Effector memory CD4-positive, alpha-beta T cell (primary cell): ENCODE measurements around the gene CDH12.

Experiments
- DNase-seq, 3 donors: peaks; one replicate each; pipeline ENCODE4 v3.0.0-alpha.2; 2020
- H3K27ac ChIP-seq: 2 replicates; pipeline ENCODE4 v1.7.0; 2013; ENCODE audit warnings: mild to moderate bottlenecking, low read length, moderate library complexity; ENCODE audit not compliant: insufficient read depth, poor library complexity, severe bottlenecking
- H3K27me3 ChIP-seq: replicated peaks from 2 replicates; pipeline ENCODE4 v1.7.0; 2013; ENCODE audit warnings: mild to moderate bottlenecking, low read length; ENCODE audit not compliant: insufficient read depth, control insufficient read depth, poor library complexity, severe bottlenecking
- H3K36me3 ChIP-seq: 2 replicates; pipeline ENCODE4 v1.7.0; 2013; ENCODE audit warnings: mild to moderate bottlenecking, low read length, moderate library complexity; ENCODE audit not compliant: control insufficient read depth, insufficient read depth
- H3K4me1 ChIP-seq: 2 replicates; pipeline ENCODE4 v1.7.0; 2013; ENCODE audit warnings: low read length, mild to moderate bottlenecking; ENCODE audit not compliant: control insufficient read depth, insufficient read depth, poor library complexity, severe bottlenecking
- H3K4me3 ChIP-seq: 2 replicates; pipeline ENCODE4 v1.7.0; 2013; ENCODE audit warnings: low read length, low read depth, mild to moderate bottlenecking; ENCODE audit not compliant: insufficient read depth, poor library complexity, severe bottlenecking
- H3K9me3 ChIP-seq: 2 replicates; pipeline ENCODE4 v1.7.0; 2013; ENCODE audit warnings: mild to moderate bottlenecking, low read length, moderate library complexity; ENCODE audit not compliant: control insufficient read depth

The CDH12 gene

DNA sequence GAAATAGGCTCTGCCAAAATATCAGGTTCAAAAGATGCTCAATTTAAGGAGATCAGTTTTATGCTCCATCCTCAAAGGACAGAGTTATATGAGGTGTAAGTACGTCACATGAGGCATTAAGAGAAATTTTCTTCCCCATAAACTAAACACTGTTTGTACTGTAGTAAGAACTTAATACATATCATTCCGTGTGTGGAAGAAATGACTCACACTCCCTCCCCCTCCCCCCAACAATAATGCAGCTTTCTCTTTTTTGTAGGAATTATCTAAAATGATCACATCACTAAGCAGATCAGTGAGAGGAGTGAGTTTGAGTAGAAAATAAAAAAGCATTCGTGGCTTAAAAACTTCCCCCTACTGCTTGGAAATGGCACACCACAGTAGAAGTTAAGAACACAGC lies 2.2 kb downstream of the CDH12 start:
- Histone ChIP-seq H3K27me3 (no peaks in the 10 kb centered on the region), H3K4me3 (no peak overlapping the region), H3K36me3 (no peaks in the 10 kb centered on the region), H3K27ac (no peak overlapping the region), H3K4me1 (no peaks in the 10 kb centered on the region), H3K9me3 (no peaks in the 10 kb centered on the region)
- DNase-seq = no peak

DNA sequence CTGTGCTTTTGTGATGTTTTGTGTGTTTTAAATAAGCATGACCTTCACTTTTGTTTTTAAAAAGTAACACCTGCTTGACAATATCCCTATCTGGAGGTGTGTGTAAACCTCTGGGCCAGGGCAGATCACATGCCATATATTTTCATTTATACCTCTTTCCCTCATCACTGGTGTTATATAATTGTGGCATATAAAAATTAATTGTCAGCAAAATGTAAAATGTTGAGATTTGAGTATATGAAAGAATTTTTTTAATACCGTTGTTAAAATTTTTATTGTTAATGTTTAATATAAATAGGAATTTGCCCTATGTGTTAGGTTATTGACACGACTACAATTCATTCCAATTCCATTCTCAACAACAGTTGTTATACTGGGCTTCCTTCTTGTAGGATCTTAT lies 6.5 kb downstream of the CDH12 start:
- H3K36me3 ChIP-seq = no peaks in the 10 kb centered on the region

DNA sequence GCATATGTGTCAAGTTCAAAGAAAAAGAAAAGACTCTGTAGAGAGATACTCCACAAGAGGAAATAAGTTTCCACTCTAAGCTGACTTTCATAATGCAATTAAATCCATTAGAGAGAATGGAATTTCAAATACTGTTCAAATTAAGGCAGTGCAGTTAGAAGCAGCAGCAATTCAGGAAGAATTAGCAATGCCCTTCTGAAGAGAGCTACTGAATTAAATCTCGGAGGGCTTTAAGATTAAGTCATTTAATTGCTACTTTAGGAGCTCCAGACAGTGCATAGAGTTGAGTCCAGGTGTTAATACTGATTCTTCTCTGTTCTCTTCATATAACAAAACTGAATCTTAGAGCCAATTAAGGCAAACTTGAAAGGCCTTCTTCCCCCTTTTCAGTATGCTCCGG lies 8.5 kb downstream of the CDH12 start:
- H3K4me1 ChIP-seq = no peaks in the 10 kb centered on the region
- no peaks in the 10 kb centered on the region for H3K27me3 ChIP-seq
- DNase-seq = no peak
- H3K27ac ChIP-seq = no peak overlapping the region
- no peak overlapping the region for H3K4me3 ChIP-seq
- no peaks in the 10 kb centered on the region for H3K36me3 ChIP-seq
- no peaks in the 10 kb centered on the region for H3K9me3 ChIP-seq

More for the DNA sequence above, 6.5 kb downstream of the CDH12 start:
- Histone ChIP-seq H3K4me1 (no peaks in the 10 kb centered on the region), H3K27ac (no peak overlapping the region), H3K27me3 (no peaks in the 10 kb centered on the region), H3K9me3 (no peaks in the 10 kb centered on the region), H3K4me3 (no peak overlapping the region)
- DNase-seq = no peak

DNA sequence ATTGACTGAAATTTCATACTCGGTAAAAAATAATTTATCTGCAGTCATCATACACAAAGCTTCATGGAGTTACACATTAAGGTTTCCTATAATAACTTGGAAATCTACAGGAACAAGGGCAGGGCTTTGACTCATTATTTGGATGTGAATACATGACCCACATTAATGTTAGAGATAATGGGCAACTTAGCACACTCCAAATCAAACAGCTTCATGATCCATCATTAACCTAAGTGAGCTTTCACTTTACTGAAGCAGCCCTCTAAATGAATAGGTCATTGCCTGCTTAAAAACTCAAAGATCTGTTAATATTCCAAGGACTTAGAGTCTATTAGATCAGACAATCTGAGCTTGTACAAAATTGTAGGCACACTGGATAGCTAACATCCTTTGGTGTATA lies 9.0 kb downstream of the CDH12 start:
- H3K27ac ChIP-seq = no peak overlapping the region
- no peak overlapping the region for H3K4me3 ChIP-seq
- H3K4me1 ChIP-seq = no peaks in the 10 kb centered on the region
- H3K36me3 ChIP-seq = no peaks in the 10 kb centered on the region
- no peak for DNase-seq
- H3K27me3 ChIP-seq = no peaks in the 10 kb centered on the region
- H3K9me3 ChIP-seq = no peaks in the 10 kb centered on the region

DNA sequence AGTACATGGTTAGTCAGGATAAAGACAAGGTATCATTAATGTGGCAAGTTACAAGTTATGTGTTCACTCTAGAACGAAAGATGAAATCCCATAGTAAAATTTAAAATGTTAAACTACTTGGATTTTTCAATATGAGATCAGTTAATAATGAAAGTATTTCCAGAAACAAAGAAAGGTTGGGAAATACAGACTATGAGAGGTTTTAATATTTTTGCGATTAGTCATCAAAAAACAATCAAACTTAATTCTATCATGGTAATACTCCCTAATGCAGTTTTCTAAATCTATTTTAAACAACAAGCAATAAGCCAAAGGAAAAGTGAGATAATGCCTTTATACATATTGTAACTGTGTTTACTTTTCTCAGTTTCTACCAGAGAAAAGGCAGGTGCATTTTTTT lies 10.6 kb downstream of the CDH12 start:
- no peak for DNase-seq

DNA sequence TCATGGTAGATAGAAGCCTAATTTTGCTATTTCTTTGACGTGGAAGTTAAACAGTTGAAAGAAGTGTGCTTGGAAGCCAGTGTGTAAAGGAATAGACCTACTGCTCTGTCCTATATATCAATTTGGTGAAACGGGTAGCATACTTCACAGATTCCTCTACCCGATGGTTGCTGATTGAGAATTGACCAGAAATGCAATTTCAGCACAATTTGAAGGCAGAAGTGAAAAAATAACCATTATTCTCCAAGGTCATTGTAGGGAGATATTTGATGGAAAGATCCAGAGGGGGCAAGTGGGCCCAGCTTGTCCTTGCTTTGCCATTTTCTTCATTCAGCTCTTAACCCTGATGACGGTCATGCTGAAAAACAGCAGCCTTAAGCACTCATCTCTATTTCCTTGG lies 15.3 kb downstream of the CDH12 start:
- H3K4me1 ChIP-seq = no peaks in the 10 kb centered on the region
- no peak for DNase-seq
- no peak overlapping the region for H3K27ac ChIP-seq
- no peaks in the 10 kb centered on the region for H3K36me3 ChIP-seq
- no peaks in the 10 kb centered on the region for H3K27me3 ChIP-seq
- H3K4me3 ChIP-seq = no peak overlapping the region
- H3K9me3 ChIP-seq = no peaks in the 10 kb centered on the region

More for the DNA sequence above, 10.6 kb downstream of the CDH12 start:
- Histone ChIP-seq H3K36me3 (no peaks in the 10 kb centered on the region), H3K27ac (no peak overlapping the region), H3K9me3 (no peaks in the 10 kb centered on the region), H3K4me3 (no peak overlapping the region), H3K27me3 (no peaks in the 10 kb centered on the region), H3K4me1 (no peaks in the 10 kb centered on the region)

DNA sequence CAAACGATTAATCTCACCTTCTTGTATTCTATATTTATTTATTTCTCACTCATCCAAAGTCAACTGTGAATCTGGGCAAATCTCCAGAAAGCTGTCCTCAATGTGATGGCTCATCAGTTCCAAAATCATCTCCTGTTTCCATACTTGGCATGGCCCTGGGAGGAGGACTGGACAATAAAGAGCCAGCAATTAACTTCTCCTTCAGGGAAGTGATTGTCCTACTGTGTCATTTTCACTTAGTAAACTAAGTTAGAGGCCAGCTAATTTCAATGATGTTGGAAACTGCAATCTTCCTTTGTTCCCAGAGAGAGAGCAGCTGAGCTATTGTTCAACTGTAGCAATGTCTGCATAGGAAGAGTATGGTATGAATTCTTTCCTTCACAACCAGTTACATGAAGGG lies 17.5 kb downstream of the CDH12 start:
- DNase-seq = no peak
- no peaks in the 10 kb centered on the region for H3K27me3 ChIP-seq
- no peak overlapping the region for H3K4me3 ChIP-seq
- no peak overlapping the region for H3K27ac ChIP-seq
- H3K9me3 ChIP-seq = no peaks in the 10 kb centered on the region
- H3K36me3 ChIP-seq = no peaks in the 10 kb centered on the region
- no peaks in the 10 kb centered on the region for H3K4me1 ChIP-seq

DNA sequence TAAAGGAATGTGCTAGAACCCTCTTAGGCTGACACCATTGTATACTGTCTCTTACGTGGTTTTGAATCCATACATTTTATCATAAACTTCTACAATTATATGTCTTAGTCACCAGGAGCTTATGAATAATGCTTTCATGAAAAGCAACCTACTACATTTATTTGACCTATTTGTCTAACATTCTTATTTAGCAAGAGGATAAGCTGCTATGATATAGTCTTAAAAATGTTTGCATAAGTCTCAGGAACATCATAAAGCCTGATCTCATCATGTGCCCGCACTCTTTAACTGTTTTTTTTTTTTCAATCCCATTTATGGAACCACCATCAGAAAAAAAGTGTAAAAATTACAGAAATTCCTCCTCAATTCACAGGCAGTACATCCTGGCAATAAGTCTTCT lies 59.7 kb downstream of the CDH12 start:
- H3K27ac ChIP-seq = no peak overlapping the region
- no peaks in the 10 kb centered on the region for H3K27me3 ChIP-seq
- no peak for DNase-seq

DNA sequence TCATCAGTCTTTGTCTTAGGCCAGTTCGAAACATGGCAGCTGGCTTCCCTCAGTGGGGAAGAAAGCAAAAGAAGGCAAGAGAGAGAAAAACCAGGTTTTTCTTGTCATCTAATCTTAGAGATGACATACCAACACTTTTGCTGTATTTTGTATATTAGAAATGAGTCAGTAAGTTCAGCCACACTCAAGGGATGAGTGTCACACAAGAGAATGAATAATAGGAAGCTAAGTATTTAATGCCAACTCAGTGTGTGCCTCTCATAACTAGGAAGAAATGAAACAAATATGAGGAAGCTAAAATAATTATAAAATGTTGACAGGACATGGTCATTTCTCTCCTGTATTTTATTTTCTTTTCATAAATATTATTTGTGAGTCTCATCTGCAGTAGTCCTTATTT lies 65.3 kb downstream of the CDH12 start:
- no peak for DNase-seq
- Histone ChIP-seq H3K4me1 (no peaks in the 10 kb centered on the region), H3K27ac (no peak overlapping the region), H3K27me3 (no peaks in the 10 kb centered on the region), H3K36me3 (no peaks in the 10 kb centered on the region), H3K4me3 (no peak overlapping the region), H3K9me3 (no peaks in the 10 kb centered on the region)

More for the DNA sequence above, 59.7 kb downstream of the CDH12 start:
- Histone ChIP-seq H3K36me3 (no peaks in the 10 kb centered on the region), H3K9me3 (no peaks in the 10 kb centered on the region), H3K4me1 (no peaks in the 10 kb centered on the region), H3K4me3 (no peak overlapping the region)

DNA sequence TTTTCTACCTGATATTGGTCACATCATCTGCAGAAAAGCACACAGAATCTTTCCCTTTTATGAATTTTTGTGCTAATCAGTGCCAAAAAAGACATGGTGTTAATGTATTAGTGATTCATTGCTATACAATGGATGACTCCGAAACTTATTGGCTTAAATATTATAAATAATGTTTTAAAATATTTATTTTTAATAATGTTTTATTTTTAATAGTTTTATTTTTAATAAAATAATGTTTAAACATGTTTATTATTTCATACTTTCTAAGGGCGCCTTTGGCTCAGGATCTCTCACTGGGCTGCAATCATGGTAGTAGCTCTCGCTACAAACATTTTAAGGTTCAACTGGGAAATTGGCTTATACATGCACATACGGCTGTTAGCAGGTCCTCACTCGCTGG lies 65.7 kb downstream of the CDH12 start:
- no peak overlapping the region for H3K4me3 ChIP-seq
- no peaks in the 10 kb centered on the region for H3K27me3 ChIP-seq
- no peak for DNase-seq
- no peaks in the 10 kb centered on the region for H3K4me1 ChIP-seq
- no peaks in the 10 kb centered on the region for H3K36me3 ChIP-seq
- H3K27ac ChIP-seq = no peak overlapping the region
- H3K9me3 ChIP-seq = no peaks in the 10 kb centered on the region

DNA sequence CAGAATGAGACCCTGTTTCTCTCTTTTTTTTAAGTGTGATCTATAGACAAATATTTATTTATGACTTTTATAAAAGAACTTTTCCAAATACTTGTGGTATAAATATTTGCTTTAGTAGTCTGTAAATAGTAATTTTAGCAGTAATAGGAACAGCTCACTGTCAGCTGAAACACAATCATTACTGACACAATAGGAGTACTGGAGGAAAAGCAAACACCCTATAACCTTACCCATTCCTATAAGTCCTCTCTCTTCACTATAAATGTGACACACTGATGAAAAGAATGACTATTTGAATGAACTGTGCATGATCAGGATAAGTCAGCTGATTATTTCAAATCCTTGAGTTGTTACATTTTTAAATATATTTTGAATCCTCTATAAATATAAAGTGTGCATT lies 72.4 kb downstream of the CDH12 start:
- DNase-seq = no peak
- no peaks in the 10 kb centered on the region for H3K36me3 ChIP-seq
- H3K4me1 ChIP-seq = no peaks in the 10 kb centered on the region
- no peak overlapping the region for H3K27ac ChIP-seq
- H3K9me3 ChIP-seq = no peaks in the 10 kb centered on the region
- no peak overlapping the region for H3K4me3 ChIP-seq
- no peaks in the 10 kb centered on the region for H3K27me3 ChIP-seq
